Measurements from ENCODE around the gene TUBD1. TPM values are rescaled to one million over a fixed set of nuclear protein-coding genes. Genes with fewer than 3 reads are reported as not detected.
"Not testable (repeated sequence)": the region's sequence is repeated elsewhere in the genome, so short reads cannot be mapped to it uniquely, and the experiment has no call there.

TUBD1 gene
- total RNA-seq = 10 to 100 TPM in 2 of 4 donors, 1 to 10 TPM in 2; 4.2 to 18.9 (median 9.1) TPM

GRCh38 chr17:59892924-59893675 lies at the start of gene TUBD1, which contains the start of gene RPS6KB1:
Gene TUBD1, minus strand, starts transcription at chr17:59892943. Its CDS starts 1,941 bp downstream, at chr17:59891002.
Gene RPS6KB1, plus strand, starts transcription at chr17:59893121. Its CDS starts 64 bp downstream, at chr17:59893185.
- Histone ChIP-seq H3K27ac (peak within 1 kb of the TSS; percentile 96), H3K9me3 (no peaks in the 10 kb centered on the region), H3K4me1 (peaks cover 34% of the 10 kb centered on the region), H3K36me3 (peaks cover 6% of the 10 kb centered on the region), H3K4me3 (peak within 1 kb of the TSS; percentile 97), H3K27me3 (no peaks in the 10 kb centered on the region)
- WGBS = under 1% methylated on average over 23 of the region's 61 CpGs
- DNase-seq (ENCODE audit: low spot score in 2 of 2) = peak; percentile 97 to 98
- TF ChIP-seq, protein P1, sequence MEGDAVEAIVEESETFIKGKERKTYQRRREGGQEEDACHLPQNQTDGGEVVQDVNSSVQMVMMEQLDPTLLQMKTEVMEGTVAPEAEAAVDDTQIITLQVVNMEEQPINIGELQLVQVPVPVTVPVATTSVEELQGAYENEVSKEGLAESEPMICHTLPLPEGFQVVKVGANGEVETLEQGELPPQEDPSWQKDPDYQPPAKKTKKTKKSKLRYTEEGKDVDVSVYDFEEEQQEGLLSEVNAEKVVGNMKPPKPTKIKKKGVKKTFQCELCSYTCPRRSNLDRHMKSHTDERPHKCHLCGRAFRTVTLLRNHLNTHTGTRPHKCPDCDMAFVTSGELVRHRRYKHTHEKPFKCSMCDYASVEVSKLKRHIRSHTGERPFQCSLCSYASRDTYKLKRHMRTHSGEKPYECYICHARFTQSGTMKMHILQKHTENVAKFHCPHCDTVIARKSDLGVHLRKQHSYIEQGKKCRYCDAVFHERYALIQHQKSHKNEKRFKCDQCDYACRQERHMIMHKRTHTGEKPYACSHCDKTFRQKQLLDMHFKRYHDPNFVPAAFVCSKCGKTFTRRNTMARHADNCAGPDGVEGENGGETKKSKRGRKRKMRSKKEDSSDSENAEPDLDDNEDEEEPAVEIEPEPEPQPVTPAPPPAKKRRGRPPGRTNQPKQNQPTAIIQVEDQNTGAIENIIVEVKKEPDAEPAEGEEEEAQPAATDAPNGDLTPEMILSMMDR (IDR thresholded peaks at IDR 0.05) = no peak
- TF ChIP-seq POLR2AphosphoS5 (IDR thresholded peaks at IDR 0.05) = peak; percentile 88 to 97 (median 92)
- TF ChIP-seq POLR2A (IDR thresholded peaks at IDR 0.05) = peak; percentile 81 to 95

GRCh38 chr17:59941131-59941530 lies 48.4 kb upstream of the TUBD1 start:
- no peak for DNase-seq (ENCODE audit: low spot score in 2 of 2)
- Histone ChIP-seq H3K27ac (no peak overlapping the region), H3K4me1 (no peaks in the 10 kb centered on the region), H3K4me3 (no peak overlapping the region), H3K9me3 (no peaks in the 10 kb centered on the region), H3K27me3 (no peaks in the 10 kb centered on the region), H3K36me3 (peaks cover 78% of the 10 kb centered on the region)
- 82% methylated on average over 1 of the region's 1 CpG for WGBS
- TF ChIP-seq POLR2AphosphoS5 (IDR thresholded peaks at IDR 0.05) (no peak), EP300 (IDR thresholded peaks at IDR 0.05) (no peak), POLR2A (IDR thresholded peaks at IDR 0.05) (no peak)
- TF ChIP-seq, protein P1 (IDR thresholded peaks at IDR 0.05) = no peak

GRCh38 chr17:59940697-59941096 lies 48.0 kb upstream of the TUBD1 start:
- not testable (repeated sequence) for H3K27ac ChIP-seq; H3K27me3 ChIP-seq; DNase-seq (ENCODE audit: low spot score in 2 of 2); H3K4me1 ChIP-seq; H3K4me3 ChIP-seq; H3K9me3 ChIP-seq
- 59% methylated on average over 3 of the region's 3 CpGs for WGBS
- peaks cover 78% of the 10 kb centered on the region for H3K36me3 ChIP-seq

- H3K9me3 ChIP-seq; H3K4me1 ChIP-seq; H3K4me3 ChIP-seq; H3K27me3 ChIP-seq; H3K27ac ChIP-seq; DNase-seq (ENCODE audit: low spot score in 2 of 2): not testable (repeated sequence)
- H3K36me3 ChIP-seq = peaks cover 96% of the 10 kb centered on the region
- 96% methylated on average over 1 of the region's 1 CpG for WGBS
Measured at GRCh38 chr17:59933317-59933716, 40.6 kb upstream of the TUBD1 start.

- H3K36me3 ChIP-seq = peaks cover 95% of the 10 kb centered on the region
- H3K9me3 ChIP-seq; H3K4me3 ChIP-seq; DNase-seq (ENCODE audit: low spot score in 2 of 2); H3K27me3 ChIP-seq; H3K4me1 ChIP-seq; H3K27ac ChIP-seq: not testable (repeated sequence)
- WGBS = 36% methylated on average over 3 of the region's 3 CpGs
Measured at GRCh38 chr17:59930768-59931167, 38.0 kb upstream of the TUBD1 start.

DNA sequence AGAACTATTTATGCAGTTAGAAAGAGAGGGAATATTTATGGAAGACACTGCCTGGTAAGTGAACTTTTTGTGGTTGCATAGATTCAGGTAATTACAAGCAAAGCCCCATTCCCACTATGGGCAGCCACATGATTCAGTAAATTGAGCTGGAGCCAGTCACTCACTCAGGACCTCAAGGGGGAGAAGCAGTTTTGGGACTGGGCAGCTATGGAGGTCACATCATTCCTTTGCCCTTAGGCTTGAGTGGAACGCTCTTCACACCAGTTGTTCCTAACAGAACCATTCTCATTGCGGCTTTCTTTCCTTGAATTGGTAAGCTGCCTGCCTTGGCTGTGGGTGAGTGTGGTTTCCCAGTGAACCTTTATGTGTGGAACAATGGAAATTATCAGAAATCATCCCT lies 37.4 kb upstream of the TUBD1 start:
- peaks cover 94% of the 10 kb centered on the region for H3K36me3 ChIP-seq
- not testable (repeated sequence) for H3K27ac ChIP-seq; H3K4me1 ChIP-seq; H3K4me3 ChIP-seq; H3K9me3 ChIP-seq; DNase-seq (ENCODE audit: low spot score in 2 of 2); H3K27me3 ChIP-seq
- 84% methylated on average over 2 of the region's 2 CpGs for WGBS

- not testable (repeated sequence) for DNase-seq (ENCODE audit: low spot score in 2 of 2); H3K9me3 ChIP-seq; H3K4me3 ChIP-seq; H3K27ac ChIP-seq; H3K27me3 ChIP-seq; H3K4me1 ChIP-seq
- H3K36me3 ChIP-seq = peaks cover 85% of the 10 kb centered on the region
- WGBS = 93% methylated on average over 5 of the region's 5 CpGs
Measured at GRCh38 chr17:59920637-59921036, 27.9 kb upstream of the TUBD1 start.

DNA sequence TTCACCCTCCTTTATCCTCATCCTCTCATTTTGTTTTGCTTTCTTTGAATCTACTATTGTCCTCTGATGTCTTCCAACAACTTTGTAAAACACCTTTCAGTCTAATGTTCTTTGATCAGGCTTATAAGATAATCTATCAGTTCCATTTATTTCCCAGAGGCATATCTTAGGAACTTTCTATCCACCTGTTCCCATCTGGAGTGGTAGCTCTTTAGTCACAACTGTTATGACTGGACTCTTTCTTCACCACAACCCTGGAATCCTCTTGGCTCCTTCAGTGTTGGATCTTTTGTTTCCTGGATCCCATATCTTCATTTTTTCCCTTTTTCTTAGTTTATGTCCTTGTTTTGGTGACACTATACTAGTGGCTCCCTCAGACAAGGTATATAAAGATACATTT lies 23.7 kb upstream of the TUBD1 start:
- no peaks in the 10 kb centered on the region for H3K4me1 ChIP-seq
- peaks cover 77% of the 10 kb centered on the region for H3K36me3 ChIP-seq
- H3K9me3 ChIP-seq = no peaks in the 10 kb centered on the region
- H3K4me3 ChIP-seq = no peak overlapping the region
- DNase-seq (ENCODE audit: low spot score in 2 of 2) = no peak
- no peak overlapping the region for H3K27ac ChIP-seq
- H3K27me3 ChIP-seq = no peaks in the 10 kb centered on the region
- TF ChIP-seq POLR2AphosphoS5 (IDR thresholded peaks at IDR 0.05) (no peak), POLR2A (IDR thresholded peaks at IDR 0.05) (no peak), EP300 (IDR thresholded peaks at IDR 0.05) (no peak)
- TF ChIP-seq, protein P1 (IDR thresholded peaks at IDR 0.05) = no peak

Data from suprapubic skin (tissue), 4 donors.